AG09319 (cell line): ENCODE measurements around the gene TRMT11.
A peak's percentile ranks its signal among the peaks of the same experiment; 100 is the strongest.

Experiments
- DNase-seq: peaks from one replicate; pipeline ENCODE4 v3.0.0-alpha.2; 2010; ENCODE audit warnings: low read depth; ENCODE audit errors: extremely low read depth
- TF ChIP-seq, protein P1 (sequence below): IDR thresholded peaks from 2 replicates; pipeline ENCODE4 v1.5.1; 2011; ENCODE audit warnings: low read depth, mild to moderate bottlenecking, inconsistent platforms, low read length, moderate library complexity

Gene TRMT11

DNA sequence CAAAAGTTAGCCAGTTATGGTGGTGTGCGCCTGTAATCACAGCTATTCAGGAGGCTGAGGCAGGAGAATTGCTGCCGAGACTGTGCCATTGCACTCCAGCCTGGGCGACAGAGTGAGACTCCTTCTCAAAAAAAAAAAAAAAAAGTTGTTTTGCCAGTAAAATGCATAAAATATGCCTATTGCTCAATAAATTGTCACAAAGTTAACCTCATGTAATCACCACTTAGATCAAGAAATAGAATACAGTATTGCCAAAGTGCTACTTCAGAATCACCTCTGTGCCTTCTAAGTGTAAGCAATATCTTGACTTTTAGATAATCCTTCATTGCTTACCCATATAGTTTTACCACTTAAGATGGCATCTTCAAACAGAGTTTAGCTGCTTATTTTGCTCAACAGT is 80.7 kb downstream of the TRMT11 start:
- DNase-seq: no peak
- TF ChIP-seq, protein P1, sequence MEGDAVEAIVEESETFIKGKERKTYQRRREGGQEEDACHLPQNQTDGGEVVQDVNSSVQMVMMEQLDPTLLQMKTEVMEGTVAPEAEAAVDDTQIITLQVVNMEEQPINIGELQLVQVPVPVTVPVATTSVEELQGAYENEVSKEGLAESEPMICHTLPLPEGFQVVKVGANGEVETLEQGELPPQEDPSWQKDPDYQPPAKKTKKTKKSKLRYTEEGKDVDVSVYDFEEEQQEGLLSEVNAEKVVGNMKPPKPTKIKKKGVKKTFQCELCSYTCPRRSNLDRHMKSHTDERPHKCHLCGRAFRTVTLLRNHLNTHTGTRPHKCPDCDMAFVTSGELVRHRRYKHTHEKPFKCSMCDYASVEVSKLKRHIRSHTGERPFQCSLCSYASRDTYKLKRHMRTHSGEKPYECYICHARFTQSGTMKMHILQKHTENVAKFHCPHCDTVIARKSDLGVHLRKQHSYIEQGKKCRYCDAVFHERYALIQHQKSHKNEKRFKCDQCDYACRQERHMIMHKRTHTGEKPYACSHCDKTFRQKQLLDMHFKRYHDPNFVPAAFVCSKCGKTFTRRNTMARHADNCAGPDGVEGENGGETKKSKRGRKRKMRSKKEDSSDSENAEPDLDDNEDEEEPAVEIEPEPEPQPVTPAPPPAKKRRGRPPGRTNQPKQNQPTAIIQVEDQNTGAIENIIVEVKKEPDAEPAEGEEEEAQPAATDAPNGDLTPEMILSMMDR: no peak

DNA sequence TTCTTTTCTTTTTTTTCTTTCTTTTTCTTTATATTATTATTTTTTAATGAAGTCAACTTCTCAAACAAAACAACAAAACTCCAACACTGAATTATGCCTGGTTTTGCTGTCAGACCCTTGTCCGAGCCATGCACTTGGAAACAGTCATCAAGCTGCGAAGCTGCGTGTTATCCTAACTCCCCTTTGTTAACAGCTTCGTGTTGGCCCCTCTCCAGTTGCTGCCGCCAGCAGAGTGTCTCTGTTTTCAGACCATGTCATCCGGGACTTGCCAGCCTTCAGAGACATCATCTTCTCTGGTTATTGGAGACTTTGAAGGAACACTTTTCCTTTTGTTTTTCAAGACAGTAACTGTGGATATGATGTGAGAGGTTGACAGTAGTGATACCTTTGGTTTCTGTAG is 83.1 kb downstream of the TRMT11 start:
- TF ChIP-seq, protein P1: no peak
- DNase-seq: no peak

DNA sequence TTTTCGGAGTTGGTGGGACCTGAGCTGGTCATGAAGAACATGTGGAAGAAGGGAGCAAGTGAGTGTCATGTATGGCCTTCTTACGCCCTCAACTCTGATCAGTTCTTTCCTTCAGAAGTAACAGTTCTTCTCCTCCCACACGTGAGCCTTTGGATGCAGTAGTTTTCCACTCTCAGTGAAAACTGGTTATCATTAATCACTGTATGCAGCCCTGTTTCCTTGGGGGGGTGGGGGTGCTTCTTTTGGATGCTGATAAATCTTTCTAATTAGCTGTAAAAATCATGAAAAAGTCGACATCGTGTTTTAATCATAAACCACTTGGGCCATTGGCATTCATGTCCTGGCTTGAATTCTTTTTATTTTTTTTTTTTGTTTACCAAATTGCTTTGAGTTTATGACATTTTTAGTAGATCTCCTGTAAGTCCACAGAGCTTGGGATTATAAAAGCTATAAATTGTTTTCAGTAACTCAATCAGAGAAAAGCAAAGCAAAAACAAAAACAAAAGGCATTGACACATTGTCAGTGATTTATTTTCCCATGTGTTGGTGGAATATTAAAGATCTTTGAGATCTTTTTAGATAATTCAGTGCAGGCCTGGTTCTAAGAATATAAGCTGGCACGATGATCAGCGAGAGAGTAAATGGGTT is 84.8 kb downstream of the TRMT11 start:
- DNase-seq: no peak
- TF ChIP-seq, protein P1: no peak

DNA sequence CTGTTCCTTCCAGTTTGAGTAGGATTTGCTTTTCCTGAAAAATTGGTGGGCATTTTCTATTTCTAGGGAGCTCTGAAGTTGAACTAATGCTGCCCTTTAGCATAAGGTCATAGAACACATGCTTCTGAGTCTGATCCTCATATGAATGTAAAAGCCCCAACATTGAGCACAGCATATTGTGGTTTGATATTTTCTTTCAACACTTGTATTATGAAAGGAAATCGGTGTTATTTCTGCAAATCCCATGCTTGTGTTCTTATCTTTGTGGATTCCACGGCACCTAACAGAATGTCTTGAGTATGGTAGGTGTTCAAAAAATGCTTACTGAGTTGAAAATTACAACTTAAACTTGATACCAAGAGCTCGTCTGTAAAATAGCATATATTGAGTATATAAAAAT is 85.8 kb downstream of the TRMT11 start:
- TF ChIP-seq, protein P1: no peak
- no peak for DNase-seq

GRCh38 chr6:126072834-126073233 is 86.5 kb downstream of the TRMT11 start:
- TF ChIP-seq, protein P1: no peak
- no peak for DNase-seq

GRCh38 chr6:126075335-126076071 is 89.2 kb downstream of the TRMT11 start:
- no peak for DNase-seq
- TF ChIP-seq, protein P1: no peak

GRCh38 chr6:126076992-126077664 is 90.8 kb downstream of the TRMT11 start:
- DNase-seq: peak; percentile 59
- TF ChIP-seq, protein P1: no peak
